ENCODE results near the gene MEI4. TPM values are rescaled to one million over a fixed set of nuclear protein-coding genes. Genes with fewer than 3 reads are reported as not detected.

MEI4 gene
- total and polyA plus RNA-seq, 2 of the 4 experiments (the other 2 are of a cell fraction): not detected

GRCh38 chr6:77796824-77797809, 144.3 kb downstream of the MEI4 start:
- DNase-seq: no peak
- H2AFZ ChIP-seq (replicated peaks; ENCODE audit: low read length, poor library complexity): no peak overlapping the region
- H3K4me2 ChIP-seq (ENCODE audit: low read depth, low read length): no peak overlapping the region
- BruUV-seq (replicated peaks): no TSS peak
- POLR2A ChIA-PET (ENCODE audit: unreplicated experiment): no interaction called here
- CTCF ChIA-PET: no interaction called here
- no peak overlapping the region for H3K9ac ChIP-seq (ENCODE audit: low read depth, low read length)
- no peak overlapping the region for H2AK5ac ChIP-seq (ENCODE audit: low read depth, low read length)
- 20% methylated on average over 1 of the region's 6 CpGs; no CpG with 5 or more reads in 1 of the 2 experiments for WGBS, 2 experiments (ENCODE audit: extremely low coverage in 2 of 2, insufficient read length in 1 of 2)
- no peak for ATAC-seq (ENCODE audit: low read depth)
- H3K56ac ChIP-seq (ENCODE audit: extremely low read depth, insufficient read depth, low read length): no peak overlapping the region
- H3K9me3 ChIP-seq (ENCODE audit: control insufficient read depth, insufficient read depth, low read length): peaks cover 2% of the 10 kb centered on the region; the same call in 1 of the 2 replicates
- no peak overlapping the region for H2AK9ac ChIP-seq (replicated peaks; ENCODE audit: low read depth, low read length, poor library complexity)
- dilution Hi-C loops (cut with HindIII; ENCODE audit: low sequenced_read_pairs, unreplicated experiment): no loop called here
- H3K9me1 ChIP-seq (ENCODE audit: insufficient read depth, low read length): no peaks in the 10 kb centered on the region
- H4K5ac ChIP-seq (ENCODE audit: low read depth, low read length): no peak overlapping the region
- TF ChIP-seq POLR2A (IDR thresholded peaks at IDR 0.05; ENCODE audit: low read depth, low read length): no peak
- TF ChIP-seq CTCF (conservative IDR thresholded peaks at IDR 0.05; ENCODE audit: low read depth, low read length): no peak
- no peak for TF ChIP-seq RAD21 (IDR thresholded peaks at IDR 0.05; ENCODE audit: low read length)
- no peak for TF ChIP-seq MAZ (IDR thresholded peaks at IDR 0.05; ENCODE audit: borderline replicate concordance, low read depth, low read length)
- no peak for TF ChIP-seq NFE2L2 (IDR thresholded peaks at IDR 0.05; ENCODE audit: low read depth, low read length)
- TF ChIP-seq FOS (IDR thresholded peaks at IDR 0.05; ENCODE audit: low read depth, low read length): no peak
- TF ChIP-seq CHD1 (IDR thresholded peaks at IDR 0.05; ENCODE audit: low read depth, low read length): no peak
- TF ChIP-seq RFX5 (IDR thresholded peaks at IDR 0.05; ENCODE audit: low read depth, low read length): no peak
- no peak for TF ChIP-seq SMC3 (IDR thresholded peaks at IDR 0.05; ENCODE audit: low read depth, low read length)
- TF ChIP-seq USF2 (IDR thresholded peaks at IDR 0.05; ENCODE audit: low read depth, low read length): no peak
- no peak for TF ChIP-seq CEBPB (IDR thresholded peaks at IDR 0.05; ENCODE audit: low read depth, low read length)
- TF ChIP-seq ELK1 (IDR thresholded peaks at IDR 0.05; ENCODE audit: borderline replicate concordance, low read depth, low read length): no peak
- TF ChIP-seq BHLHE40 (IDR thresholded peaks at IDR 0.05; ENCODE audit: low read depth, low read length): no peak
- no peak for TF ChIP-seq MXI1 (IDR thresholded peaks at IDR 0.05; ENCODE audit: borderline replicate concordance, low read depth, low read length)
- no peak for TF ChIP-seq RCOR1 (IDR thresholded peaks at IDR 0.05; ENCODE audit: insufficient replicate concordance, low read length)
- in situ Hi-C loops (cut with MboI; ENCODE audit: low sequenced_read_pairs): no loop called here
- no peak overlapping the region for H2BK15ac ChIP-seq (ENCODE audit: low read depth, low read length)
- no peaks in the 10 kb centered on the region for H3K36me3 ChIP-seq (ENCODE audit: control insufficient read depth, insufficient read depth, low read length)
- no peak overlapping the region for H3K14ac ChIP-seq (replicated peaks; ENCODE audit: low read depth, low read length)
- H3K4me1 ChIP-seq (ENCODE audit: control insufficient read depth, insufficient read depth, low read length): no peaks in the 10 kb centered on the region
- no peak overlapping the region for H3K27ac ChIP-seq (ENCODE audit: insufficient read depth, low read length)
- H3K79me1 ChIP-seq (ENCODE audit: low read depth in 1 of 2, low read length in 2 of 2): no peaks in the 10 kb centered on the region
- H2BK120ac ChIP-seq (ENCODE audit: low read depth, low read length): no peak overlapping the region
- H3K4me3 ChIP-seq (ENCODE audit: insufficient read depth, low read depth, low read length): no peak overlapping the region
- no peak overlapping the region for H2BK5ac ChIP-seq (ENCODE audit: low read depth, low read length, poor library complexity, severe bottlenecking)
- H3K23ac ChIP-seq (ENCODE audit: low read depth, low read length): no peak overlapping the region
- no peak overlapping the region for H3K18ac ChIP-seq (ENCODE audit: low read depth, low read length)
- no peak overlapping the region for H4K8ac ChIP-seq (ENCODE audit: low read depth in 2 of 2, low read length in 2 of 2)
- H4K20me1 ChIP-seq (ENCODE audit: insufficient read depth, low read length): no peaks in the 10 kb centered on the region
- H3K4ac ChIP-seq (ENCODE audit: low read depth, low read length): no peak overlapping the region
- H4K91ac ChIP-seq (ENCODE audit: insufficient read depth, low read depth, low read length): no peak overlapping the region
- H3K27me3 ChIP-seq (ENCODE audit: control insufficient read depth, insufficient read depth, low read length): no peaks in the 10 kb centered on the region
- intact Hi-C loops (cut with micrococcal nuclease): no loop called here
- no peak overlapping the region for H2BK20ac ChIP-seq (ENCODE audit: low read depth, low read length)
